GM12873 (cell line): ENCODE results near the gene RBBP8.

Experiments
- CTCF ChIP-seq: IDR thresholded peaks from 2 replicates; pipeline ENCODE4 v1.5.1; 2012; ENCODE audit warnings: low read depth, mild to moderate bottlenecking, moderate library complexity, low read length, control low read depth; ENCODE audit not compliant: insufficient read depth; ENCODE audit errors: missing control alignments

RBBP8 gene

GRCh38 chr18:22913861-22914260, 19.3 kb upstream of the RBBP8 start:
- no peak for TF ChIP-seq CTCF

GRCh38 chr18:22914633-22915032, 18.5 kb upstream of the RBBP8 start:
- TF ChIP-seq CTCF = no peak

GRCh38 chr18:22915337-22915736, 17.8 kb upstream of the RBBP8 start:
- no peak for TF ChIP-seq CTCF

- no peak for TF ChIP-seq CTCF
Observed at GRCh38 chr18:22921772-22922171, 11.4 kb upstream of the RBBP8 start.

- no peak for TF ChIP-seq CTCF
Observed at GRCh38 chr18:22924589-22924988, 8.5 kb upstream of the RBBP8 start.

- no peak for TF ChIP-seq CTCF
Observed at GRCh38 chr18:22926454-22926853, 6.7 kb upstream of the RBBP8 start.

GRCh38 chr18:22928339-22928738, 4.8 kb upstream of the RBBP8 start:
- TF ChIP-seq CTCF = no peak
